ENCODE data around the gene SACM1L. TPM values are rescaled to one million over a fixed set of nuclear protein-coding genes. Genes with fewer than 3 reads are reported as not detected.
"Not testable (repeated sequence)": the region's sequence is repeated elsewhere in the genome, so short reads cannot be mapped to it uniquely, and the experiment has no call there.

Gene SACM1L
- total RNA-seq, 2 donors from 2014 or later: 53.1 to 53.9 TPM

DNA sequence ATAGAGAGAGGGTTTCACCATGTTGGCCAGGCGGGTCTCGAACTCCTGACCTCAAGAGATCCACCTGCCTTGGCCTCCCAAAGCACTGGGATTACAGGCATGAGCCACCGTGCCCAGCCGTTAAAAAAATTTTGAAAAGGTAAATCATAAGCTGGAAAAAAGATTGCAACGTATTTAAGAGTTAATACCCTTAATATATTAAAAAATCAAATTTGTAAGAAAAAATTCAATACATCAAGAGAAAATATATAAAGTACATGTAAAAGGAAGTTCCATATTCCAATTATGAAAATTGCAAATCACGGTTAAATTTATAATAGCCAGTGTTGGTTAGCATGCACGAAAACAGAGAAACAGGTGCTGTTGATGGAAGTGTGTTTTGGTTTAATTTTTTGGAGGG, 2.3 kb upstream of the SACM1L start:
- DNase-seq: no peak
- no peak for ATAC-seq
- intact Hi-C loops (cut with DNase I, micrococcal nuclease): no loop called here

DNA sequence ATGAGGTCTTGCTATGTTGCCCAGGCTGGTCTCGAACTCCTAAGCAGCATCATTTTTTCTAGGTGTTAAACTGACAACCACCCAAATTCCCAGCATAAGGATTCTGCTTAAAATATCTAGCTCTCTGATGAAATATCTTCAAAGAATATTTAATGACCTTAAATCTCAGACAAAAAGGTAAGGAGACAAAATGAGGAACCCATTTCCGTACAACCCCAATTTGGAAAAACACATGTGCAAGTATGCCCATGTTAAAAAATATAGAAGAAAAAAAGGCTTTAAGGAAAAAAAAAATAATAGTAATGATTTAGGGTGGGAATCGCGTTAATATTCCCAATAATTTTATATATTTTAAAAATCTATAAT, 1.4 kb upstream of the SACM1L start:
- no peak for ATAC-seq
- intact Hi-C loops (cut with DNase I, micrococcal nuclease): no loop called here

DNA sequence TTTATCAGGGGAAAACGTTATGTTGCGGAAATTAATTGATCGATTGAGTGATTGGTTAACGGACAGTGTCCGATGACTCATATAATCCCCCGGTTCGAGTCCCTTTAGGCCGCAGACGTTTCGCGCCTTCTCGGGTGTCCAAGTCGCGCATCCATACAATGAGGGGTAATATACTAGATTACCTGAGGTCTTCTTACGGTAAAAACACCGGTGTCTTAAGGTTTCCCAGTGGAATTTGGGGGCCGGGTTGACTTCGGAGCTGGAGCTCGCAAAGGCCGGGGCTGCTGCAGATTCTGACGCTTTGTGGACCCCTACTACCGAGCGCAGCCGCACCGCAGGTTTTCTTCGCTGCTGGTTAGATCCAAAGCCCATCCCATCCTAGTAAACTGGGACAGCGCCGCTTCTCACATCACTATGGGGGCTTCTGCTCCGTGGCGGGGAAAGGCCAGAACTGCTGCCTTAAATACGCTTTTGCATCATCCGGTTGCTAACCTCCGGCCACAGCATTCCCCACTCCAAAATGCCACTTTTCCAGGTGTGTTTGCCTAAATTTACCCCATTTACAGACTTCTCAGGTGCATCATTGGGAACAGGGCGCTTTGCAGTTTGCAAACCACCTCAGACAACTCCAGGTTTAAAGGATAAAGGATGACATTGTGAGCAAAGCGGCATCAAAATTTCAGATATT, 858 bp upstream of the SACM1L start:
- ATAC-seq (no peak), DNase-seq (peak; percentile 40 to 47)
- intact Hi-C loops (cut with DNase I, micrococcal nuclease): no loop called here

More for the DNA sequence above, 1.4 kb upstream of the SACM1L start:
- DNase-seq: no peak

DNA sequence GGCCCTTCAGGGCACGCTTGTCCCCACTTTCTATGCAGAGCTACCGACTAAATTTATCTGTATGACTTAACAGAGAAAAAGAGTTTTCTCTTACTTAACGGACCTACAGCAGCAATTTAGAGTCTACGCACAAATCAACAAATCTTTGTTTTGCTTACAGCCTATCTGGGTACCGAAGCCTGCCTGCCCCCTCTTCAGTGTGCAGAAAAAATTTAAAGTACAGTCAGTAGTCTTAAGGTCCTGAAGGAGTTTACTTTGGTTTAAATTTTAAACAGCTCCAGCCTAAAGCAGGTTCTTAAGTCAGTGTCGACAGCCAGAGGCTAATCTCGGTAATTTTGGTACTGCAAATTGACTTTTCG, 570 bp downstream of the SACM1L start:
- DNase-seq: no peak
- peak; percentile 19 for ATAC-seq
- intact Hi-C loops (cut with DNase I, micrococcal nuclease): no loop called here

DNA sequence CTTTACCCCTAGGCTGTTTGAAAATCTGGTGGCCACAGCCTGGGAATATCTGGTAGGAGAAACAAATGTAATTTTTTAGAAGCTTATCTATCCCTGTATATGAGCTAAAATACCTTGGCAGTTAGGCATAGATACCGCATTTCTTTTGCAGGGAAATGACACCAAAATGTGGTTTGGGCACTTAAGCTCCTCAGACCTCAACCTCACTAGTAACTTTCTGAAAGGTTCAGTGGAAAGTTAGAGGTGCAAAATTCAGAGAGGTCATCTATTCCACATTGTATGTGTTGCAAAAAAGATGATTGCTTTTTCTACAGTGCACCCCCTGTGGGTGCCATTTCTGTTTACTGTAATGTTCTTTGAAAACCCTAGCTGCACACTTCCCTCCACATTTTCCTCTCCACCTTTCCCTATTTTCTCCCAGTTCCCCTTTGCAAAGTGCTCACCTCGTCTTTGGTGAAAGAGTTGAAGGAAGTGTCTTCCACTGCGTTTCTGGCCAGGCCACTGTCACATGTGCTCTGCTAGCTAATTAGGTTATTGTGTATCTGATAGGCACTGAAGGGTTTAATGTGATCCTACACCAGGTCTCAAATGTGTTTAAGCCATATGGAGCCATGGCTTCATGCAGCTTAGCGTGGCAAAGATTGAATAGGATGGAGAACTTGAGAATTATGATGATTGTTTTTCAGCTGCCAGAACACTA, 1.3 kb downstream of the SACM1L start:
- no peak for ATAC-seq
- DNase-seq: peak in 1 of 2 donors; percentile 27
- intact Hi-C loops (cut with DNase I, micrococcal nuclease): no loop called here

DNA sequence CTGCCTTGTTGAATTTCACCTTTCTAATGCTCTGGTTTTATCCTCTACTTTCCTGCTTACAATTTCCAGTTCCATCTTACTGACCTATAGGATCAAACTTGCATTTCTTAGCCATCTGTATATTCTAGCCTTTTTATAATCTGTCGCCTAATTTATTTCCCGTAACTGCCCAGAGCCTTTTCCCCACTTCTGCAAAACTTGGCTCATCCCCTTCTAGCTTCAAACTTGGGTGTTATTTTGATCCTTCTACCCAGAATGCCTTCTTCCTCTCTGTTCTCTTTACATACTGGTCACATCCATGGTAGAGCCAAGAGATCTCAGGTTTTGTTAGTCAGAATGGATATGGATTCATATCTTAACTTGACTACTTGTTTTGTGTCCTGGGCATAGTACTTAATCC, 2.6 kb downstream of the SACM1L start:
- DNase-seq (no peak), ATAC-seq (no peak)
- intact Hi-C loops (cut with DNase I, micrococcal nuclease): no loop called here

DNA sequence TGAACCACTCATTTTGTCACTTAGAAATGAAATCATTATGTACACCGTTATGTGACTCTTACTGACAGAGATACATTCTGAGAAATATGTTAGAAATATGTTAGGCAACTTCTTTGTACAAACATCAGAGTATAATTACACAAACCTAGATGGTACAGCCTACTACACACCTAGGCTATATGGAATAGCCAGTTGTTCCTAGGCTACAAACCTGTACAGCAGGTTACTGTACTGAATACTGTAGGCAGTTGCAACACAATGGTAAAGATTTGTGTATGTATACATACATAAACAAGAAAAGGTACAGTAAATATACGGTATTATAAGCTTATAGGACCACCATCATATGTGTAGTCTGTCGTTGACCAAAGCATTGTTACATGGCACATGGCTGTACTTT, 3.7 kb downstream of the SACM1L start:
- DNase-seq: no peak
- intact Hi-C loops (cut with DNase I, micrococcal nuclease): no loop called here
- no peak for ATAC-seq

DNA sequence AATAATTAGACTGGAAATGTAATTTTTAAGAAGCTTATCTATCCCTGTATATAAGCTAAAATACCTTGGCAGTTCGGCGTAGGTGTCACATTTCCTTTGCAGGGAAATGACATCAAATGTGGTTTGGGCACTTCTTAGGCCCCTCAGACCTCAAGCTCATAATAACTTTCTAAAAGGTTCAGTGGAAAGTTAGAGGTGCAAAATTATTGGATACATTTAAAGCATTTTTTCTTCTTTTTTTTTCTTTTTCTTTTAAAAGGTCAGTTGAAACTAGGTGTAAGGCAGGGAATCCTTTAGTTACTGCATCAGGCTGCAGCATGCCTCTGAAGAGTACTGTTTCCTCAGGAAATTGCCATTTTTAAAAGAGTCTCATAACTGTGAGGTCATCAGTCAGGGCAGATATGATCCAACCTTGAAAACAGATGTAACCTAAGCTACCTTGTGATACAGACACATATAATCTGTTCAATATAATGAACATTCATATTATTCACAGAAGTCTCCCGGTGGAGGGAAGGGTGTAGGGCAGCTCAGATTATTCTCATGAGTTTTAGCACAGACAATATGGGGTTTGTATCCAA, 4.8 kb downstream of the SACM1L start:
- DNase-seq (no peak), ATAC-seq (no peak)
- intact Hi-C loops (cut with DNase I, micrococcal nuclease): no loop called here

DNA sequence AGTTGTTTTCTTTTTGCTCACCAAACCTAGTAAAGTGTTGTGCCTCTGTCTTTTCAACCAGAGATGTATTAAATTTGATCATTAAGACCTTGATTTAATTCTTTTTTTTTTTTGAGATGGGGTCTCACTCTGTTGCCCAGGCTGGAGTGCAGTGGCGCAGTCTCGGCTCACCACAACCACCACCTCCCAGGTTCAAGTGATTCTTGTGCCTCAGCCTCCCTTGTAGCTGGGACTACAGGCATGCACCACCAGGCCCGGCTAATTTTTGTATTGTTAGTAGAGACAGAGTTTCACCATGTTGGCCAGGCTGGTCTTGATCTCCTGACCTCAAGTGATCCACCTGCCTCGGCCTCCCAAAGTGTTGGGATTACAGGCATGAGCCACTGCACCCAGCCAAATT, 6.0 kb downstream of the SACM1L start:
- DNase-seq; ATAC-seq; intact Hi-C loops (cut with DNase I, micrococcal nuclease): not testable (repeated sequence)

DNA sequence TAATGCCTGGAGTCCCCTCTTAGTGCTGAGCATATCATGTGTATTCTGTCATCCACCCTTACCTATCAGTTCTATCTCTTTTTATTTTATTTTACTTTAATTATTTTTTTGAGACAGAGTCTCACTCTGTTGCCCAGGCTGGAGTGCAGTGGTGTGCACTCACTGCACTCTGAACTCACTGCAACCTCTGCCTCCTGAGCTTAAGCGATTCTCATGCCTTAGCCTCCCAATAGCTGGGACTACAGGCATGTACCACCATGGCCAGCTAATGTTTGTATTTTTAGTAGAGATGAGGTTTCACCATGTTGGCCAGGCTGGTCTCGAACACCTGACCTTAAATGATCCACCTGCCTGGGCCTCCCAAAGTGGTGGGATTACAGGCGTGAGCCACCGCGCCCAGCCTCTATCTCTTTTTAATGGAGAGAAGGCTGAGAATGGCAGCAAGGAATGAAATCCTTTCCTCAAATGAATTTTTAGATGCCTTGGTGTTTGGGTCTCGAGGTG, 11.4 kb downstream of the SACM1L start:
- ATAC-seq (no peak), DNase-seq (no peak)
- intact Hi-C loops (cut with DNase I, micrococcal nuclease): no loop called here

DNA sequence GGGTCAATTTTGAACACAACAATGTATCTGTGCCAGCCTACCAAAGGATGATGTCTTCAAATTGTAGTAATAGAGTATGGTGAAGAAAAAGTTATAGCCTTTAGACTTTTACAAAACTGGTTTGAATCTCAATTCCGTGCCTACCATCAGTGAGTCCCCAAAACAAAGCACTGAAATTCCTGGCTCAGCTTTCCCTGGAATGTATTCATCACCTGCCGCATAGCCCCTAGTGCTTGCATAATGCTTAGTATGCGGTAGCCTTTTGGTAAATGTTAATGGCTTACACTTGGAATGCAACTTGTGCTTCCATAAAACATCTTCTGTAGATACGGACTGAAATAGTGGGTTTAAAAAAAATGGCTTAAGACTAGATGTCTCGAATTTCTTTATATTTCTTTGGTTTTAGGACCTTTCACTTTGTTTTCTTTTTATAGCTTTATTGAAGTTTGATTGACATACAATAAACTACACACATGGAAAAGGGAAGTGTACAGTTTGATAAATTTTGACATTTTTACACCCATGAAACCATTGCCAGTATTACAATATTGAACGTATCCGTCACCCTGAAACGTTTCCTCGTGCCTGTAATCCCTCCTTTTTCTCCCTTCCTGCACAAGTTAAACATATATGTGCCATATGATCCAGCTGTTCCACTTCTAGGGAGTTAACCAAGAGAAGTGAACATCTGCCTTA, 12.1 kb downstream of the SACM1L start:
- ATAC-seq (peak; percentile 38), DNase-seq (no peak)
- intact Hi-C loops (cut with DNase I, micrococcal nuclease): no loop called here

DNA sequence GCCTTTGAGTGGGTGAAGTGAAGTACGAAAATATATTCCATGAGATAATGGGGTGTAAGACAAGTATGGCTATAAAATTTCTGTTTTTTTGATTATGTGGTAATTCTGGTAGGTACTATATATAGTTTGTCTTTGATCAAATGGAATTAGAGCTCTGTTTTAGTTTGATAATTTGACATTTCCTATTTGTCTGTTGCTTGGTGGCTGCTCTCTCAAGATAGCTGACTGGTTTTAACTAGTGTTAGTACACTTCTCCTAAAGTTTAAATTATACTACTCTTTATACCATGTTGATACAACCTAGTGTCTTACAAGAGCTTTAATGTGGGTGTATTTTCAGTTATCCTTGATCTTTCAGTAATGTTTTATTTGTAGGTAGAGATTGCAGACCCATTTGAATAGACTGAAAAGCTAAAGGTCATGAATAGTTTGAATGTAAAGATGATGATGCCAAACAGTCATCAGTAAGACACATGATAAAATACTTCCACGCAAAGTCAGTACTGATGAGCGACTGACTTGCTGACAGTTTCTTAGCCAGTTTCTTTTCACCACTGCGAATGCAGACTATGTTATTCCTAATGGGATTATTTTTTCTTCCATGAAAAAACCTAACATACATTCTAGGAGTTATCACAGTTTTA, 15.2 kb downstream of the SACM1L start:
- ATAC-seq (no peak), DNase-seq (no peak)
- intact Hi-C loops (cut with DNase I, micrococcal nuclease): no loop called here

DNA sequence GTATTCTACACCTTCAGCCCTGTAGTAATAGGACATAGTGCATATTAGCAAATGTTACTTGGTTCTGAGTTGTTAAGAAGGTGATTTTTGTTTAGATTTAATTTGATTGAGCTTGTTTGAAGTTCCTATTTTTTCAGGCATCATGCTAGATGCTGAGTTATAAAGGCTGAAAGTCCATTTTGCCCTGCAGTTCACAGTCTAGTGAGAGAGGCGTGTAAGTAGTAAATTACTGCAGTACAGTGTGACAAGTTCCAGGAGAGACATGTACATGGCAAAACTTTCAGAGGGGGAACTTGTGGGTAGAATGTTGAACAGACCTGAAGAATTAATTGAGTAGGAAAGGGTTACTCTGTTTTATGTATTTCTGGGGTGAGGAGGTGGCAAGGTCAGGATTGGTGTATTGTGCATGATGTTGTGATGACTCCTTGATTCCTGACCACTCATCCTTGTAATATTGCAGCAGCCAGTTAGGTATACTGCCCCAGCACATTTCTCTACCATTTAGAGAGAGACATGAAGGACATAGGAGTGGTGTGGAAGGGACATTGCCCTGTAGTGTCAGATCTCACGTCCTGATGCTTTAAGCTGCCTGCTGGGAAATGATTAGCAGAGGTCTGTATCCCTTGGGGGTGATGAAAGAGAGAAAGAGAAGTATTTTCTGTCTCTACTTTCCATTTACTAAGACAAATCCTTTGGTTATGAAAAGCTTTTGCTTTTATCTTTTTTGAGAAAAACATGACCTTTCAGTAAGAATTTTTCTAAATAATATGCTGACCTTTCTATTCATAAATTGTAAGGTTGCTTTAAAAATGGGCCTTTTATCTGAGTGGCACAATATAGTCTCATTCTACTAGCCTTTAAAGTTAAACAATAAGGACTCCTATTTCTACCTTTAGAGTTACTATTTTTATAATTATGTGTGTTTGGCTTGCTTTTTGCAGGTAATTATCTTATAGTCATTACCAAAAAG, 16.9 kb downstream of the SACM1L start:
- ATAC-seq: peak; percentile 89
- DNase-seq: no peak
- intact Hi-C loops (cut with DNase I, micrococcal nuclease): no loop called here

DNA sequence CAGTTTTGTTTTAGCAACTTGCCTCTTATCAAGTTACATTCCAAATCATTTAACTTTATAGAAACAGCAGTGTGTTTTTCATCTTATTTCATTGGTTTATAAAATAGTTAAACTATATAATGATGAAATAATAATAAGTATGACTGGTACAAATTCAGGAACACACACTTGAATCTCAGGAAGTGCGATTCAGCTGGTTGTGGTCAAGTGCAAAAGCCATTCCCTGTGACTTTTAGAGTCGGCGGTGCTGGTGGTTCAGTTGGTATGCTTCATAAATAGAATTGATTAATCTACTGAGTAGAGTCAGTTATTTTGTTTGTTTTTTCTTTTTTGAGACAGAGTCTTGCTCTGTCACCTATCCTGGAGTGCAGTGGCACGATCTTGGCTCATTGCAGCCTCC, 22.7 kb downstream of the SACM1L start:
- ATAC-seq (no peak), DNase-seq (no peak)
- intact Hi-C loops (cut with DNase I, micrococcal nuclease): no loop called here

DNA sequence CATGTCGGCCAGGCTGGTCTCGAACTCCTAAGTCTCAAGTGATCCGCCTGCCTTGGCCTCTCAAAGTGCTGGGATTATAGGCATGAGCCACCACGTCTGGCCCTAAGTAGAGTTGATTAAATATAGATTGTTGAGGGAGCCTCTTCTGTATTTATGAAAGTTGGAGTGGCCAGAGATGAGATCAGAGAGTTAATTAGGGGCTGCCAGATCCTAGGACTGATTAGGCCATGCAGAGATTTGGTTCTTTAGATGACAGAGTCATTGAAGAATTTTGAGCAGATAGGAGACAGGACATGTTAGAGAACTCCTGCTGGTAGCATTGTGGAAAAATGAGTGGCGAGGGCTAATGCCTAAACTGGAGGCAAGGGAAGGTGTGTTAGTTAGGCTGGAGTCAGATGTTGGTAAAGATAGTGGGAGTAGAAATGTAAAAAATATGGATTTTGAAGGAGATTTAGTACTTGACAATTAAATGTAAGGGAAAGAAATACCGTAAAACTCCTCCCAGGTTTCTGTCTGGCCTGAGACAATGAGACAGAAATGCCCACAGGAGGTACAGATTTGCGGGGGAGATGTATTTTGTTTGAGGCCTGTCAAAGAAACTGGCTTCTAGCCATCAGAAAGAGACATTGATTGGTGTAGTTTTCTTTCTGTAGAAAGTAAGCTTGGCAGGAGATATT, 23.4 kb downstream of the SACM1L start:
- intact Hi-C loops (cut with DNase I, micrococcal nuclease): no loop called here
- DNase-seq: no peak
- no peak for ATAC-seq

DNA sequence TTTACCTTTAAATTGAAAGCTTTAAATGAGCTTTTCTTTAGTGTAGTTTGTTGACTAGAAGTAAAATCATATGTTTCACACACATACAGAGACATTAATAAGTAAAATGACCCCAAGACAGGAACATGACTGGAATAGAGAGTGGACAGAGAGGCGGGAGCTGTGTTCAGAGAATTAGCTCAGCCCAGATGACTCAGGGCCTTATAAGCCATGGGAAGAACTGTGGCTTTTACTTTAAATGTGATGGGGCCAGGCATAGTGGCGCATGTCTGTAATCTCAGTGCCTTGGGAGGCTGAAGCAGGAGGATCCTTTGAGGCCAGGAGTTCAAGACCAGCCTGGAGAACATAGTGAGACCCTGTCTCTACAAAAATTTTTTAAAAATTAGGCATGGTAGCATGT, 26.7 kb downstream of the SACM1L start:
- no peak for DNase-seq
- ATAC-seq: no peak
- intact Hi-C loops (cut with DNase I, micrococcal nuclease): no loop called here

DNA sequence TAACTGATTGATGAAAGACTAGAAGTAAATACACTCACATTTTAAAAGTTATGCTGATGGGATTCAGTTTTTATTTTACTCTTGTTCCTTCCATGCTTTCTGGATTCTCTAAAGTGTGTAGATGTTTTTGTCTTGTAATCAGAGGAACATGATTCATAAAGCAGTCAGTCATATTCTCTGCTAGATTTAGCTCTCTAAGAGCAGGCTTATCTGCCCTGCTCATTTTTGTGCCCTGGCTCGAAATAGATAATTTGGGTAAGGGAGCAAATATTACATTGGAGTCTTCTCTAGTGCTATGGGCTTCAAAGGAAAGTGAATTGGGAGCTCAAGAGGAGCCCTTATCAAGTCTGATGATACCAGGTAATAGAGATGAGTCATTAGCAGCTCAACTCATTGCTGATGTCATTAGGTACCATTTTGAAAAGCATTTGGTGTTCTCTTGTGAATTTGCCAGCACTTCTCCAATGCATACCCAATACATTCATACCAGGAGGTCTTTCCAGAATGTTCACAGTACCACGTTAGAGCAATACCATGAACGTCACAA, 27.7 kb downstream of the SACM1L start:
- no peak for DNase-seq
- intact Hi-C loops (cut with DNase I, micrococcal nuclease): no loop called here
- no peak for ATAC-seq

Measured in left colon (tissue), 2 donors.